HEK293 (cell line): Measurements from ENCODE around the gene ARHGAP28.

Experiments used
- ATF2 ChIP-seq: fragments of 450-650 bp; formaldehyde crosslinking; IDR thresholded peaks from 2 replicates; pipeline ENCODE4 v1.5.1; 2016; ENCODE audit warnings: missing biosample characterization, missing genetic modification characterization, low read depth
- CTCF ChIP-seq: fragments of 450-650 bp; formaldehyde crosslinking; IDR thresholded peaks from 2 replicates; pipeline ENCODE4 v1.5.1; 2016; ENCODE audit warnings: missing biosample characterization, missing genetic modification characterization
- PATZ1 ChIP-seq: fragments of 450-650 bp; formaldehyde crosslinking; IDR thresholded peaks from 2 replicates; pipeline ENCODE4 v1.5.1; 2016; ENCODE audit warnings: missing biosample characterization, missing genetic modification characterization
- PRDM10 ChIP-seq: fragments of 450-650 bp; formaldehyde crosslinking; IDR thresholded peaks from 2 replicates; pipeline ENCODE4 v1.5.1; 2016; ENCODE audit warnings: missing biosample characterization, missing genetic modification characterization
- ZBTB1 ChIP-seq: fragments of 450-650 bp; formaldehyde crosslinking; IDR thresholded peaks from 2 replicates; pipeline ENCODE4 v1.5.1; 2016; ENCODE audit warnings: missing biosample characterization, missing genetic modification characterization
- ZBTB21 ChIP-seq: fragments of 450-650 bp; formaldehyde crosslinking; IDR thresholded peaks from 2 replicates; pipeline ENCODE4 v1.5.1; 2017; ENCODE audit warnings: missing biosample characterization, missing genetic modification characterization
- ZNF292 ChIP-seq: fragments of 450-650 bp; formaldehyde crosslinking; IDR thresholded peaks from 2 replicates; pipeline ENCODE4 v1.5.1; 2016; ENCODE audit warnings: low read depth, missing biosample characterization, missing genetic modification characterization, borderline replicate concordance
- ZNF449 ChIP-seq: fragments of 450-650 bp; formaldehyde crosslinking; IDR thresholded peaks from 2 replicates; pipeline ENCODE4 v1.5.1; 2017; ENCODE audit warnings: missing biosample characterization, mild to moderate bottlenecking, missing genetic modification characterization, moderate library complexity
- ZNF639 ChIP-seq: fragments of 450-650 bp; formaldehyde crosslinking; IDR thresholded peaks from 2 replicates; pipeline ENCODE4 v1.5.1; 2016; ENCODE audit warnings: missing biosample characterization, missing genetic modification characterization
- ZNF768 ChIP-seq: fragments of 450-650 bp; formaldehyde crosslinking; IDR thresholded peaks from 2 replicates; pipeline ENCODE4 v1.5.1; 2018; ENCODE audit warnings: missing biosample characterization, mild to moderate bottlenecking, missing genetic modification characterization
- ZNF830 ChIP-seq: fragments of 450-650 bp; IDR thresholded peaks from 2 replicates; pipeline ENCODE4 v1.5.0; 2018; ENCODE audit warnings: missing biosample characterization, missing genetic modification characterization, low read depth, mild to moderate bottlenecking, moderate library complexity
- TF ChIP-seq, protein P1 (sequence below): fragments of 450-650 bp; formaldehyde crosslinking; IDR thresholded peaks from 2 replicates; pipeline ENCODE4 v1.5.1; 2016; ENCODE audit warnings: missing biosample characterization, missing genetic modification characterization

- TF ChIP-seq, protein P1, sequence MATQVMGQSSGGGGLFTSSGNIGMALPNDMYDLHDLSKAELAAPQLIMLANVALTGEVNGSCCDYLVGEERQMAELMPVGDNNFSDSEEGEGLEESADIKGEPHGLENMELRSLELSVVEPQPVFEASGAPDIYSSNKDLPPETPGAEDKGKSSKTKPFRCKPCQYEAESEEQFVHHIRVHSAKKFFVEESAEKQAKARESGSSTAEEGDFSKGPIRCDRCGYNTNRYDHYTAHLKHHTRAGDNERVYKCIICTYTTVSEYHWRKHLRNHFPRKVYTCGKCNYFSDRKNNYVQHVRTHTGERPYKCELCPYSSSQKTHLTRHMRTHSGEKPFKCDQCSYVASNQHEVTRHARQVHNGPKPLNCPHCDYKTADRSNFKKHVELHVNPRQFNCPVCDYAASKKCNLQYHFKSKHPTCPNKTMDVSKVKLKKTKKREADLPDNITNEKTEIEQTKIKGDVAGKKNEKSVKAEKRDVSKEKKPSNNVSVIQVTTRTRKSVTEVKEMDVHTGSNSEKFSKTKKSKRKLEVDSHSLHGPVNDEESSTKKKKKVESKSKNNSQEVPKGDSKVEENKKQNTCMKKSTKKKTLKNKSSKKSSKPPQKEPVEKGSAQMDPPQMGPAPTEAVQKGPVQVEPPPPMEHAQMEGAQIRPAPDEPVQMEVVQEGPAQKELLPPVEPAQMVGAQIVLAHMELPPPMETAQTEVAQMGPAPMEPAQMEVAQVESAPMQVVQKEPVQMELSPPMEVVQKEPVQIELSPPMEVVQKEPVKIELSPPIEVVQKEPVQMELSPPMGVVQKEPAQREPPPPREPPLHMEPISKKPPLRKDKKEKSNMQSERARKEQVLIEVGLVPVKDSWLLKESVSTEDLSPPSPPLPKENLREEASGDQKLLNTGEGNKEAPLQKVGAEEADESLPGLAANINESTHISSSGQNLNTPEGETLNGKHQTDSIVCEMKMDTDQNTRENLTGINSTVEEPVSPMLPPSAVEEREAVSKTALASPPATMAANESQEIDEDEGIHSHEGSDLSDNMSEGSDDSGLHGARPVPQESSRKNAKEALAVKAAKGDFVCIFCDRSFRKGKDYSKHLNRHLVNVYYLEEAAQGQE (tag by site-specific recombination) = no peak
- TF ChIP-seq ZBTB21 (tag by site-specific recombination) = no peak
- TF ChIP-seq CTCF = no peak
- TF ChIP-seq ZBTB1 (tag by site-specific recombination) = no peak
- no peak for TF ChIP-seq ZNF292 (tag by site-specific recombination)
- no peak for TF ChIP-seq ZNF449
- no peak for TF ChIP-seq ZNF830 (tag by site-specific recombination)
- no peak for TF ChIP-seq ZNF768
- TF ChIP-seq PATZ1 (tag by site-specific recombination) = no peak
- TF ChIP-seq ZNF639 (tag by site-specific recombination) = no peak
- no peak for TF ChIP-seq ATF2 (tag by site-specific recombination)
- no peak for TF ChIP-seq PRDM10 (tag by site-specific recombination)
Observed at GRCh38 chr18:6940451-6940850, 210.9 kb downstream of the ARHGAP28 start.
